Peyer's patch (tissue), 4 donors: ENCODE results near the gene TSPO.

Experiments
- CTCF ChIP-seq, 6 experiments: fragments of 450-650 bp in 4 of 6; fragments of 200-600 bp in 2 of 6; sonication (generic) in 1 of 6; IDR thresholded peaks; one replicate each; pipeline ENCODE4 v1.5.1; 2017 to 2019; ENCODE audit warnings: antibody characterized with exemption in 6 of 6, mild to moderate bottlenecking in 3 of 6, moderate library complexity in 1 of 6
- POLR2A ChIP-seq, 2 donors: fragments of 450-650 bp; IDR thresholded peaks; one replicate each; pipeline ENCODE4 v1.5.1; 2017; ENCODE audit warnings: antibody characterized with exemption in 2 of 2, mild to moderate bottlenecking in 2 of 2, moderate library complexity in 2 of 2

- no peak for TF ChIP-seq CTCF (IDR thresholded peaks at IDR 0.05)
- no peak for TF ChIP-seq POLR2A (IDR thresholded peaks at IDR 0.05)
Measured at GRCh38 chr22:43179146-43179910, 28.0 kb downstream of the TSPO start.
